Stimulated activated CD4-positive, alpha-beta T cell treated with anti-CD3 and anti-CD28 coated beads, TNF-alpha, amount 100 ng/mL, for 4 hours (primary cell): ENCODE results near the gene FBXO30.

Experiments used
- DNase-seq, 3 experiments: peaks; one replicate each; pipeline ENCODE4 v3.0.0-alpha.2; 2020; ENCODE audit warnings: low read depth in 3 of 3

The FBXO30 gene

GRCh38 chr6:145816392-145816791 lies 1.8 kb upstream of the FBXO30 start:
- no peak for DNase-seq

GRCh38 chr6:145815309-145816274 lies 997 bp upstream of the FBXO30 start:
- no peak for DNase-seq

GRCh38 chr6:145814035-145814500 lies 527 bp downstream of the FBXO30 start:
- peak in 1 of 3 experiments; percentile 14 for DNase-seq

GRCh38 chr6:145813285-145814034 lies 1.1 kb downstream of the FBXO30 start:
- DNase-seq, result no peak

GRCh38 chr6:145811741-145812140 lies 2.9 kb downstream of the FBXO30 start:
- no peak for DNase-seq

GRCh38 chr6:145809785-145810184 lies 4.8 kb downstream of the FBXO30 start:
- DNase-seq, result no peak

GRCh38 chr6:145809211-145809610 lies 5.4 kb downstream of the FBXO30 start:
- DNase-seq, result no peak

- DNase-seq, result no peak
Measured at GRCh38 chr6:145808239-145808638, 6.4 kb downstream of the FBXO30 start.

GRCh38 chr6:145802141-145802540 lies 12.5 kb downstream of the FBXO30 start:
- no peak for DNase-seq

- DNase-seq, result no peak
Measured at GRCh38 chr6:145801021-145801420, 13.6 kb downstream of the FBXO30 start.

GRCh38 chr6:145798530-145798929 lies 16.1 kb downstream of the FBXO30 start:
- no peak for DNase-seq

- DNase-seq, result no peak
Measured at GRCh38 chr6:145789443-145789842, 25.2 kb downstream of the FBXO30 start.

- DNase-seq, result no peak
Measured at GRCh38 chr6:145787688-145788087, 26.9 kb downstream of the FBXO30 start.

- DNase-seq, result no peak
Measured at GRCh38 chr6:145784683-145785082, 29.9 kb downstream of the FBXO30 start.

- no peak for DNase-seq
Measured at GRCh38 chr6:145783796-145784195, 30.8 kb downstream of the FBXO30 start.

GRCh38 chr6:145772846-145773245 lies 41.7 kb downstream of the FBXO30 start:
- no peak for DNase-seq

GRCh38 chr6:145765449-145765848 lies 49.1 kb downstream of the FBXO30 start:
- DNase-seq, result no peak

GRCh38 chr6:145763742-145764141 lies 50.9 kb downstream of the FBXO30 start:
- no peak for DNase-seq

GRCh38 chr6:145761584-145761983 lies 53.0 kb downstream of the FBXO30 start:
- DNase-seq, result no peak

- DNase-seq, result no peak
Measured at GRCh38 chr6:145758113-145758512, 56.5 kb downstream of the FBXO30 start.

GRCh38 chr6:145756170-145756662 lies 58.4 kb downstream of the FBXO30 start:
- no peak for DNase-seq

- DNase-seq, result no peak
Measured at GRCh38 chr6:145755682-145756081, 58.9 kb downstream of the FBXO30 start.
